ENCODE data around the gene TMEM170B.

DNA sequence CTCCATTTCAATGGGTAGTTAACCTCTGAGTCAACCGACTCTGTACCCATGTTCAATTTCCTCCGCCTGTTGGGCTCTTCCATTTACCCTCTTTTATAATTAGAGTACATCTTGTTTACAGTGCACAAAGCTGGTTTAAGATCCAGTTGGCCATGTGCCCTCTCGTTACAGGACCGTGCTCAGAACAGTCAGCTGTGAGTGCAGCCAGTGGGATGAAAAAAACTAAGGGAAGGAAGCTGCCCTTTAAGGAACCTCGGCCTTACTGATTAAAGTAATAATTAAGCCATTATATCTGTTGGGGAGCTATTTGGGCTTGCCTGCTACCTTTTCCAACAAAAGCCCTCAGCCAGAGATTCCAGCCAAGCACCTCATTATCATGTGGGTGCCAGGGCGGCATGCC, 68.8 kb downstream of the TMEM170B start:
- TF ChIP-seq, protein P1, sequence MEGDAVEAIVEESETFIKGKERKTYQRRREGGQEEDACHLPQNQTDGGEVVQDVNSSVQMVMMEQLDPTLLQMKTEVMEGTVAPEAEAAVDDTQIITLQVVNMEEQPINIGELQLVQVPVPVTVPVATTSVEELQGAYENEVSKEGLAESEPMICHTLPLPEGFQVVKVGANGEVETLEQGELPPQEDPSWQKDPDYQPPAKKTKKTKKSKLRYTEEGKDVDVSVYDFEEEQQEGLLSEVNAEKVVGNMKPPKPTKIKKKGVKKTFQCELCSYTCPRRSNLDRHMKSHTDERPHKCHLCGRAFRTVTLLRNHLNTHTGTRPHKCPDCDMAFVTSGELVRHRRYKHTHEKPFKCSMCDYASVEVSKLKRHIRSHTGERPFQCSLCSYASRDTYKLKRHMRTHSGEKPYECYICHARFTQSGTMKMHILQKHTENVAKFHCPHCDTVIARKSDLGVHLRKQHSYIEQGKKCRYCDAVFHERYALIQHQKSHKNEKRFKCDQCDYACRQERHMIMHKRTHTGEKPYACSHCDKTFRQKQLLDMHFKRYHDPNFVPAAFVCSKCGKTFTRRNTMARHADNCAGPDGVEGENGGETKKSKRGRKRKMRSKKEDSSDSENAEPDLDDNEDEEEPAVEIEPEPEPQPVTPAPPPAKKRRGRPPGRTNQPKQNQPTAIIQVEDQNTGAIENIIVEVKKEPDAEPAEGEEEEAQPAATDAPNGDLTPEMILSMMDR (IDR thresholded peaks at IDR 0.05), result no peak
- no peak for TF ChIP-seq POLR2A (IDR thresholded peaks at IDR 0.05)
